Erythroblast (primary cell): Measurements from ENCODE around the gene ADAMTS12.

Source experiments
- GATA1 ChIP-seq: IDR thresholded peaks from 2 replicates; pipeline ENCODE4 v1.6.1; 2011; ENCODE audit warnings: low read depth, mild to moderate bottlenecking, control low read depth, low read length, moderate library complexity
- POLR2A ChIP-seq: IDR thresholded peaks from 2 replicates; pipeline ENCODE4 v1.6.1; 2011; ENCODE audit warnings: mild to moderate bottlenecking, low read length

GRCh38 chr5:33735072-33735471 lies 156.7 kb downstream of the ADAMTS12 start:
- TF ChIP-seq POLR2A, result no peak
- TF ChIP-seq GATA1, result no peak
